COLO829 (cell line): Measurements from ENCODE around the gene XRCC3.
"Not testable (repeated sequence)": the region's sequence is repeated elsewhere in the genome, so short reads cannot be mapped to it uniquely, and the experiment has no call there.

ENCODE experiments used
- DNase-seq: peaks from one replicate; pipeline ENCODE4 v3.0.0; 2012; ENCODE audit warnings: low spot score

The XRCC3 gene

DNA sequence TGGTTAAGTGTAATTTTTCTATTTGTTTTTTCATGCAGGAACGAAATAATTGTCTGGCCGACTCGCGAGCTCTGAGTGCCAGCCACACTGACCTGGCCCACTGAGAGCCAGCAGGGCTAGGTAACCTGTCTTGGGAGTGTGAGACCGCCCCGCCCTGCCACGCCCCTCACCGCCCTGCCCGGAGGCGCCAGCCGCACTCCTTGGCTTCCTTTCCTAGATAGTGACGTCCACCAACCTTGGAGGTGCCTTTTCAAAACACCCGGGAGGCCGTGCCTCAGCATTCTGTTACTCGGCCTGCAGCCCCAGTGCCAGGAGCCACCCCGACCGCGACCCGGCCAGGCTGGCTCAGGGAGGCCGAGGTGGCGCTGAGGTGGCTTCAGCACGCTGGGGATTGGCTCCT lies 21.7 kb downstream of the XRCC3 start:
- DNase-seq, result no peak

- DNase-seq, result no peak
Observed at GRCh38 chr14:103692871-103693270, 22.4 kb downstream of the XRCC3 start.

DNA sequence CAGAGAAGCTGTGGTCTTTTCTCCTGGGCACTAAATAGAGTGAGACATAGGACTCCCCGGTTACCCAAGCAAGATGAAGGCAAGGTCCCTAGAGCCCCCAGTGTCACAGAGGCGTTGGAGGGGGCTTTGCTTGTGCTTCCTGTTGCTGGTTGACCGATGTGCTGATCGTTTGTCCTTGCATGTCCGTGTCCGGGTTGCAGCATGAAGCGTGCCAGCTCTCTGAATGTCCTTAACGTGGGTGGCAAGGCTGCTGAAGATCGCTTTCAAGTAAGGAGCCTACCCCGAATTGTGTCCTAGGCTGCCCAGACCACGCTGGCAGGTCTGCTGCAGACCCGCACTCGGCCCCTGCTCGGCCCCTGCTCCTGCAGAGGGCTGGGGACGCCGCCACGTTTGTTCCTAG lies 23.1 kb downstream of the XRCC3 start:
- DNase-seq, result no peak

GRCh38 chr14:103691655-103692054 lies 23.6 kb downstream of the XRCC3 start:
- DNase-seq, result not testable (repeated sequence)

DNA sequence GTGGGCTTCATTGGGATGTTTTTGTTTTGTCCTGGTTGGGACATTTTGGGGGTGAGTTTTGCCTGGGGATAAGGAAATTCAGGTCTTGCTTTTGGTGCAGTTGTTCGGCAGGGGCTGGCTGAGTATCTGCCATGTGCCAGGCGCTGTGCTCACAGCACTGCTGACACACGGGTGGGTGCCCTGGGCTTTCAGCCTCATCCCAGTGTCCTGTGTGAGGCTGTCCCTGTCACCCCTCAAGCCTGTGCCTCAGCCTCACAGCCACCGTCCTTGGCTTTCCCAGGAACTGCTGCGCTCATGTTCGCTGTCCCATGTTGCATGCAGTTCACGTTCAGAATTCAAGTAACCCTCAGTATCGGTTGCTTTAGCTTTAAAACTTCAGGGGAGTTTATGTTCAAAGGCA lies 24.9 kb downstream of the XRCC3 start:
- no peak for DNase-seq

DNA sequence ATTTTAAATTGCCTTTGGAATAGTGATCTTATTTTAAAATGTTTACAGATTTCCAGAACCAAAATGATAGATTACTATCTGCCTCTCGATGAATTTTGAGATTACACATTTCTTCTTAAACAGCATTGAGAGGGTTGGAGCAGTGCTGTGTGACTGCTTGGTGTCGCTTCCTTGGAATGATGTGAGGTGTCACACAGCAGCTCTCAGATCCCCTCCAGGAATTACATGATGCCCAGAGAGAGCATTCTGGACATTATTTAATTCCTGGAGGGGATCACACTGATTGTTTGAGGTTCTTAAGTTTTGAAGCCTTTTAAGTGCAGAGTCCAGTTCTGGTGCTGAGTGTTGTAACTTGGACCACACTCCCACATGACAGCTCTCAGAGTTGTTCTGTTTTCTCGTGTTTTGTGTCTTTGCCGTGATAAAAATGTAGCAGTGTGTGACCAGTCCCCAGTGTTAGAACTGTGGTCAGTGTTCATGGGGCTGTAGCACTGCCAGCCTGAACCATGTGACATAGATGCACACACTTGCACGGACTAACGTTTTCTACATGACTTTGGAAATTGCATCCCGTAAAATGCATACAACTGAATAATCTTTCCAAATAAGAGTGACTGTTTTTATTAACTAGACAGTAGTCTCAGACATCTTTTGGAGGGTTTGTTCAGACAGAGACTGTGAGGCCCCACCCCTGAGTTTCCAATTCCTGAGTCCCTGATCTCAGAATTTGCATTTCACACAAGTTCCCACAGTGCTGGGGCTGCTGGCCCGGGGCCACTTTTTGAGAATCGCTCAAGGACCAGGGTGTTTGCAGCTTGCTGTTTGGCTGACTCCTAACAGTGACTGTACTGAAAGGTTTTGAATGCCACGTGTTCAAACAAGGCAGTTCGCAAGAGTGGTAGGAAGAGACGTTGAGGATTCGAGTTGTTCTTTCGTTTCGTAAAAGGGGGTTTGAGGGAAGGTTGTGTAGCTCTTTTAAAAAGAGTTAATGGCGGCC lies 26.0 kb downstream of the XRCC3 start:
- peak; percentile 52 for DNase-seq

DNA sequence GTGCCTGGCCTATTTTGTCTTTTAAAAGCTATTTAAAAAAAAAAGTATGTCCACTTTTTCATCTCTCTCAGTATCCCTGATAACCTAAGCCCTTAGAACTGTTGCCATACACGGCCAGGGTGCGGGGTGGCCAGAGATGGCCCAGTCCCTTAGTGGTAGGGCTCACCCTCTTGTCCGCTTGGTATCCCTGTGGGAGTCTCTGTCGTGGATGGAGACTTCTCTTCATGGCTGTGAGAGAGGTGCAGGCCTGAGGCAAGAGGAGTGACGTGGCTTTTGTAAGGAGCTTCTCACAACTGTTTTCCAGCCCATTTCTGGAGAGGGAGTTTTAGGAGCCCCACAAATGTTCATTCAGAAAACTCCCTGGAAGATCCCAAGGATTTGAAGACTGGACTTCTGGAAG lies 26.8 kb downstream of the XRCC3 start:
- DNase-seq, result no peak

- no peak for DNase-seq
Observed at GRCh38 chr14:103687712-103688111, 27.5 kb downstream of the XRCC3 start.

DNA sequence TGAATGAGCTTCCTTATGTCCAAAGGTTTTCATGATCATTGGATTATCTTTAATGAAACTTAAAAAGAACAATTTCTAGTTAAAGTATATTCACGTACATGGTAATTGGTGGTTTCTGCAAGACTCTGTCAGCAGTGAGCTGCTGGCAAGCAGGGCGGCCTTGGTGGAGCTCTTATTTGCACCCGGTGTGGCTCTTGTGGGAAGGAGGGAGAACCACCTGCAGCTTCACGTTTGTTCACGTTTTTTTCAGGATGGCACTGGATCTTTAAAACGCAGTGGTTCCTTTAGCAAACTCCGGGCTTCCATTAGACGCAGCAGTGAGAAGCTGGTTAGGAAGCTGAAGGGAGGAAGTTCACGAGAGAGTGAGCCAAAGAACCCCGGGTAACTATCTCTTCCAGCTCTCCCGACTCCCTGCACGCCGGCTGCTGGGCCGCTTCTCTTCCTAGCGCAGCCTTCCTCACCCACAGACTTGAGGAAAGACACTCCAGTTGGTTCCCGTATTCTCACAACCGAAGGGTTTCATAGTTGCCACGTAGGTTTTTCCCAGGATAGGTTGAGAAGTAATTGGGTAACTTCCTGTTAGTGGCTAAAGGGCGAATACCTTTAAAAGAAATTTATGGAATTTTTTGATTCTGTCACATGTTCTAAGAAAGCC lies 28.3 kb downstream of the XRCC3 start:
- no peak for DNase-seq

GRCh38 chr14:103685276-103686211 lies 29.7 kb downstream of the XRCC3 start:
- no peak for DNase-seq

DNA sequence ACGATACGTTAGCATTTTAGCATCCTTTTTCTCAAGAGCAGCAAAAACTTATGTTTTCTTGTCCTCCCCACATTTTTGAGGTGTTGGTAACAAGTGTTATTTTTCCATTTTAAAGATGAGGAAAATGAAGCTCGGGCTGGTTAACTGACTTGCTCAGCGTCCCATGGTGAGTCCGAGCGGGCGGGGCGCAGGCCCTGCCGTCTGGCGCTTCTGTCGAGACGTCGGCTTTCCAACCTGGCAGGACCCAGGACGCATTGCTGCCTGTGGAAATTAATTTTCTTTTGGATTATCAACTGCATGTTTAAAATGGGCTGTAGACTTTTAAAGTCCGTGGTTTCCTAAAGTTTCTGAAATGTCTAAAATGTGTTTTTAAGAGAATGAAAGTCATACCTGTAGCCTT lies 30.4 kb downstream of the XRCC3 start:
- no peak for DNase-seq

DNA sequence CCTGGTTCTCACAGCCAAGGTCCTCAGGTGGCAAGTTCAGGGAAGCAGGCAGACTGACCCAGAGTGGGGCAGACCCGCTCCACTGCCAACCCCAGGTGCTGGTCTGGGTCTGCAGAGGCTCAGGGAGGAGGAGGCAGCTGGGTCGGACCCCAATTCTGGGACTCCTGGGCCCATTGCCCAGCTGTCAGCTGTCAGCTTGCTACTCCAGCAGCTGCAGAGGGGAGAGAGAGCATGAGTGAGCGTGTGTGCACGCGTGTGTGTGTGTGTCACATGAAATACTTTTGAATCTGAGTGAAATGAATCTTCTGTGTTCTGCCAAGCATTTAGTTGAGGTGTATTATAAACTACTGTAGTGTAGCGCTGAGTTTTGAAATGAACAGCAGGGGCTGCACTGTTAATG lies 30.8 kb downstream of the XRCC3 start:
- DNase-seq, result no peak

DNA sequence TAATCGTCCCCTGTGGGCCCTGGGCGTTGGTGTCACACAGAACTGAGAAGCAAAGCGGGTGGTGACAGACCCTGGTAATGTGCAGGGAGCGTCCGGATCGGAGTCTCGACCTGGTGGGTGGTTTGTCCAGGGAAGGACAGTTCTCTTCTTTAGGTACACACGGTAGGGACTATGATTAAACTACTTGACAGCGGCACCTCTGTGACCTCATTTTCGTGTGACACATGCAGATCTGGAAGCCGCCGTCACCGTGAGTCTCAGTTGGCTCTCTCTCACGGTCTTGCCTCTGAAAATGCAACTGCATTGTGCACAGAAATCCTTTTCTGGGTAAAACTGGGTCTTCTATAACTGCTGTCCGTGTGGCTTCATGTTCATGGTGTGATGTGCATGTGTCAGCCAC lies 32.1 kb downstream of the XRCC3 start:
- DNase-seq, result no peak

DNA sequence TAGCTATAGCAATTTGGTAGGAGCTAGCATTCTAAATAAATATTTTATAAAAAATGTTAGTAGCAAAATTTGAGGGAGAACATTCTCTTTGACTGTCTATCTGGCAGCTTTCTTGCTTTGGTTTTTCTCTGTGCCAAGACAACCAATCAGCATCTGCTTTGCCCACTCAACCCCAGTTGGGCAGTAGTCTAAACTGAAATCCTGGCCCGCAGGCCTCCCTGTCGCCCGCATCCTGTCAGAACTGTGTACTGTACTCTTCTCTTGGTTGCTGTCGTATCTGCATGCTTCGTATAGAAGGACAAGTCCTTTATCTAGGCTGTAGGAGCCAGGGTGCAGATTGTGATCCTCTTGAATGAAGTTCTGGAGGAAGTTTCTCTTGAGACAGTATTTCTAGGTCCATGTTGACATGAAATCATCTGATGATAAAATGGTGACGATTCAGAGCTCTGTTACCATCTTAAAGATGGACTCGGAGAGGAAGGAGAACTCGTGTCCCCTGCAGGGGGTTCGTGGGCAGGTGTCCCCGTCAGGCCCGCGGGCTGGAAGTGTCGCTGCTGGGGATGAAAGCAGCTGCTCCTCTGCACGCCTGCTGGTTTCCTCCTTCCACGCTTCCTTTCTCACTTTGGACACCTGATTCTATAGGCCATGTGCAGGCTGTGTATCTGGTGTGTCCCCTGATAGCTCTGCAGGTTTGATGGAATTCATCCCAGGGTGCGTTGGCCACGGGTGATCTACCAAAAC lies 34.6 kb downstream of the XRCC3 start:
- DNase-seq, result no peak

DNA sequence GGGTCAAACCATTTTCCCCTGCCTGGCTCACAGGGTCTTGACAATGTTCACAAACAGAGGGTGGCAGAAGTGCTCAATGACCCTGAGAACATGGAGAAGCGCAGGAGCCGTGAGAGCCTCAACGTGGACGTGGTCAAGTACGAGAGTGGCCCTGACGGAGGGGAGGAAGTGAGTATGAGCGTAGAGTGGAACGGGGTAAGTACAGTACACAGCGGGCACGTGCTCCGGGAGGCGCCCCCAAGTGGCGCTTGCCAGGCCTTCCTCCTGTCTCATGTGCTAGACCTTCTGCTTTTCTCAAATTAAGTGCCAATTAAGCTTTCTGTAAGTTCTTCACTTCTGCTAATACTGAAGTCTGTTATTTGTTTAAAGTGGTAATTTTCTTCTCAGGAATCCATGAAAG lies 35.9 kb downstream of the XRCC3 start:
- peak; percentile 28 for DNase-seq

DNA sequence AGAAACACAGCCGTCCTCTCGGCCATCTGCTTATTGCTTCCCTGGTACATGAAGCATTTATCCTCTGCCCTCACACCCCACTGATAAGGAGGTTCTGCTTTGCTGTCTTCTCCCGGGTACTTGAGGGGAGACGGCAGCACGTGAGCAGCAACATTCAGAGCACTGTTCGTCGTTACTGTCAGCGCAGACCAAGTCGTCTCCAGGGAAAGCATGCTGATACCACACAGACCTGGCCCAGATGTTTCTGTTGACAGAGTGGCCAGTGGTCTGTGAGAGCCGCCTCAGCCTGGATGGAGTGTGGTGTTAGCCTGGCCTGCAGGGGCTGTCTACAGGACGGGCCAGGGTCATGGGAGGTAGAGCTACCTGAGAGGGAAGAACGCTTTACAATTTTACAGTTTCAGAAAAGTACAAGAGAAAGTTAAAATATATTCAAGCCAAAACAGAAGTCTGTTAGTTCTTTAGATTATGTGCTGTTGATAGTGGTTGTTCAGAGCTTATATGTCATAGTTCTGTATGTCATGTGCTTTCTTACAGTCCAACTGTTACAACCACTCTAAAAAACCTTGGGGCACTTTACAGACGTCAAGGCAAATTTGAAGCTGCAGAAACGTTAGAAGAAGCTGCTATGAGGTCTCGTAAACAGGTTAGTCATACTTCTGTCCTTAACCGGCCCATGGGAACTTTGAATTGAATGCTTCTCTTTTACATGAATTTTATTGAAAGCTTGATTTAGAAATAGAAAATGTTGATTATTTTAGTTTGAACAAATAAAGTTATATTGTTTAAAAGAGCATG lies 38.2 kb downstream of the XRCC3 start:
- no peak for DNase-seq

GRCh38 chr14:103675957-103676356 lies 39.3 kb downstream of the XRCC3 start:
- DNase-seq, result no peak

DNA sequence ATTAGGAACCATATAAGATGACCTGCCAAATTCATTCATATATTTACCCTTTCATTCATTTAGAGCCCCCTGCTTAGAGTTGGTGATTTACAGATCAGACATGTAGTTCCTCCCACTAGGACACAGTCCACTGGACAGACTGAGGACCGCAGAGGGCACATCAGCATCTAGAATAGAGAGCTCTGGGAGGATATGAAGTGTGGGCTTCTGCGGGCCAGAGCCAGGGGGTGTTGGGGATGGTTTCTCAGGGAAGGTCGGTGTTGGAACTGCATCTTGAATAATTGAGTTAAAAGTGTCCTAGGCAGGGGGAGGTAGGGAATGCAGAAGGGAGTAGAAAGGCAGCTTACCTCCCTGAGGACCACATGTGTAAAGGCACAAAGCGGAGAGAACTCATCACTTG lies 43.3 kb downstream of the XRCC3 start:
- no peak for DNase-seq

DNA sequence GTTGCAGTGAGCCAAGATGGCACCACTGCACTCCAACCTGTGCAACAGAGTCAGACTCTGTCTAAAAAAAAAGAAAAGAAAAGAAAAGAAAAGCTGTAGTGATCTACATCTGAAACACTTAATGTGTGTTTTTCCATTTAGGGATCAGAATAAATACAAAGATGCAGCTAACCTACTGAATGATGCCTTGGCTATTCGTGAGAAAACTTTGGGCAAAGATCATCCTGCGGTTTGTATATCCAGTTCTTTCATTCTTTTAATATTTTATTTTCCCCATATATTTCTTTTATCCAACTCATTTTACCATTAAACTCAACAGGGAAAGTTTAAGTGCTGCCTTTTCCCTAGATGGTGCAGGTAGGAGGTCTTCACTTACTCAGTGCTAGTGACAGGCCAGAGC lies 45.9 kb downstream of the XRCC3 start:
- DNase-seq, result no peak

- no peak for DNase-seq
Observed at GRCh38 chr14:103668117-103668516, 47.1 kb downstream of the XRCC3 start.

GRCh38 chr14:103667671-103668070 lies 47.6 kb downstream of the XRCC3 start:
- no peak for DNase-seq
